Hepatocyte (in vitro differentiated cells): Measurements from ENCODE around the gene OSBPL10.

Experiments used
- EZH2 ChIP-seq: fragments of 200-600 bp; sonication (generic); IDR thresholded peaks from 2 replicates; pipeline ENCODE4 v1.6.1; 2016; ENCODE audit warnings: antibody characterized with exemption, mild to moderate bottlenecking, borderline replicate concordance
- EZH2phosphoT487 ChIP-seq: fragments of 200-600 bp; sonication (generic); IDR thresholded peaks from one replicate; pipeline ENCODE4 v1.6.1; 2018; ENCODE audit warnings: antibody characterized with exemption, mild to moderate bottlenecking, low read depth, moderate library complexity; ENCODE audit not compliant: unreplicated experiment, severe bottlenecking
- TF ChIP-seq, protein P1 (sequence below): fragments of 200-600 bp; sonication (generic); IDR thresholded peaks from 2 replicates; pipeline ENCODE4 v1.5.1; 2016; ENCODE audit warnings: antibody characterized with exemption, mild to moderate bottlenecking; ENCODE audit not compliant: poor library complexity

DNA sequence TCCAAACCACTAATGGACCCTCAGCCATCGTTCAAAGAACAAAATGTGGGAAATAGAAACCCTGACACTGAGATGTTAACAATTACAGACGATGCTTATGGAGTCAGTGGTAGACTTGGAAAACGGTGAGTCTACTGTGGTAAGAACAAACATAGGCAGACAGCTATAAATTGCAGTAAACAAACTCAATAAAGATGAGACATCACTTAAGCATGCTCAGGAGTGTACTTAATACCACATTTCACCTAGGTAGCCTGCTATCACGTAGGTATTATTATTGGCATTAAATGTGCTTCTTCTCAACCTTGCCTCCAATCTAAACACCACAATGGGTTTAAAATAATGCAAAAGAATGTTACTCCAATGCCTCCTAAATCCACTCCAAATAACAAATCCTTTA lies 2.5 kb downstream of the OSBPL10 start:
- no peak for TF ChIP-seq EZH2phosphoT487
- no peak for TF ChIP-seq EZH2
- TF ChIP-seq, protein P1, sequence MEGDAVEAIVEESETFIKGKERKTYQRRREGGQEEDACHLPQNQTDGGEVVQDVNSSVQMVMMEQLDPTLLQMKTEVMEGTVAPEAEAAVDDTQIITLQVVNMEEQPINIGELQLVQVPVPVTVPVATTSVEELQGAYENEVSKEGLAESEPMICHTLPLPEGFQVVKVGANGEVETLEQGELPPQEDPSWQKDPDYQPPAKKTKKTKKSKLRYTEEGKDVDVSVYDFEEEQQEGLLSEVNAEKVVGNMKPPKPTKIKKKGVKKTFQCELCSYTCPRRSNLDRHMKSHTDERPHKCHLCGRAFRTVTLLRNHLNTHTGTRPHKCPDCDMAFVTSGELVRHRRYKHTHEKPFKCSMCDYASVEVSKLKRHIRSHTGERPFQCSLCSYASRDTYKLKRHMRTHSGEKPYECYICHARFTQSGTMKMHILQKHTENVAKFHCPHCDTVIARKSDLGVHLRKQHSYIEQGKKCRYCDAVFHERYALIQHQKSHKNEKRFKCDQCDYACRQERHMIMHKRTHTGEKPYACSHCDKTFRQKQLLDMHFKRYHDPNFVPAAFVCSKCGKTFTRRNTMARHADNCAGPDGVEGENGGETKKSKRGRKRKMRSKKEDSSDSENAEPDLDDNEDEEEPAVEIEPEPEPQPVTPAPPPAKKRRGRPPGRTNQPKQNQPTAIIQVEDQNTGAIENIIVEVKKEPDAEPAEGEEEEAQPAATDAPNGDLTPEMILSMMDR, result no peak
